ENCODE results near the gene RIMS1. TPM values are rescaled to one million over a fixed set of nuclear protein-coding genes. Genes with fewer than 3 reads are reported as not detected.

RIMS1 gene
- total and polyA plus RNA-seq, 9 of the 15 experiments (the other 6 are each of a cell fraction or from before 2014, with no cell fraction given) = not detected

DNA sequence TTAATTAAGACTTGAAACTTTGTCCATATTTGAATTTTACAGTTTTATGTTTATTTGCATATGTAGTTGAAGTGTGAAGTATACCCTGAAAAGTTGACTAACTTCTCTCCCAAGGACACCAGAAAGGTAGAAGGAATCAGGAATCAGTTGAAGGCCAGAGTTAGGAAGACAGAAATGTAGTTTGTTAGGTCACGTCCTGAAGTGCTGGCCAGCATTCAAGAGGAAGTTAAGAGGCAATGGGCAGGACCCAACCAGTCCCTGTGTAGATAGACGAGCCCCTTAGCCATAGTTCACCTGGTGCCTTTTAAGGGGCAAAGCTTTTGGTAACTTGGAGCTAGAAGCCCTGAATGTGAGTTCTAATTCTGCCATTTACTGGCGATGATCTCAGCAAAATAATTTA is 485.1 kb downstream of the RIMS1 start:
- in situ Hi-C loops (cut with MboI) = no loop called here
- no peak for ATAC-seq

More for the DNA sequence above, 485.1 kb downstream of the RIMS1 start:
- Histone ChIP-seq H2AFZ (ENCODE audit: low read depth, low read length) (no peak overlapping the region), H3K79me2 (ENCODE audit: control insufficient read depth, insufficient read depth, low read length) (no peaks in the 10 kb centered on the region), H3K9me1 (ENCODE audit: control insufficient read depth, insufficient read depth, low read length) (no peaks in the 10 kb centered on the region), H3K9me3 (replicated peaks; ENCODE audit: control insufficient read depth, insufficient read depth, low read depth, low read length) (no peaks in the 10 kb centered on the region), H3K4me1 (replicated peaks in 1 of 2; ENCODE audit: control insufficient read depth in 2 of 2, insufficient read depth in 2 of 2, low read length in 2 of 2) (no peaks in the 10 kb centered on the region), H3K4me3 (no peak overlapping the region), H3K36me3 (ENCODE audit: control insufficient read depth, insufficient read depth, low read length) (no peaks in the 10 kb centered on the region), H3K9ac (ENCODE audit: insufficient read depth in 1 of 2, low read depth in 2 of 2, low read length in 2 of 2) (no peak overlapping the region), H4K20me1 (replicated peaks; ENCODE audit: control insufficient read depth, insufficient read depth, low read length) (no peaks in the 10 kb centered on the region), H3K4me2 (ENCODE audit: insufficient read depth, low read length) (no peak overlapping the region), H3K27me3 (ENCODE audit: control insufficient read depth in 2 of 2, insufficient read depth in 2 of 2, low read length in 2 of 2) (peaks cover 0 to 3% of the 10 kb centered on the region in 2 experiments; a peak in 2 of 5 replicates), H3K27ac (ENCODE audit: extremely low read depth, low read depth, low read length) (no peak overlapping the region)
- no peak for FAIRE-seq
- TF ChIP-seq UBTF (IDR thresholded peaks at IDR 0.05; ENCODE audit: borderline replicate concordance in 1 of 2, low read depth in 2 of 2, low read length in 2 of 2) (no peak), SRSF9 (IDR thresholded peaks at IDR 0.05; ENCODE audit: borderline replicate concordance, low read depth, low read length) (no peak), PCBP2 (IDR thresholded peaks at IDR 0.05; ENCODE audit: low read depth, low read length, poor library complexity, severe bottlenecking) (no peak), SUPT5H (IDR thresholded peaks at IDR 0.05) (no peak), SP1 (CRISPR knock-in tag; IDR thresholded peaks at IDR 0.05) (no peak), TBL1XR1 (IDR thresholded peaks at IDR 0.05; ENCODE audit: low read length in 2 of 2) (no peak), ZBTB9 (CRISPR knock-in tag; IDR thresholded peaks at IDR 0.05) (no peak), NR2C1 (IDR thresholded peaks at IDR 0.05) (no peak), NR2C1 (tag; IDR thresholded peaks at IDR 0.05) (no peak)
- no peak for DNase-seq (ENCODE audit: extremely low read depth in 1 of 4, low spot score in 3 of 4)
- no TSS peak for BruUV-seq (replicated peaks)
- intact Hi-C loops (cut with micrococcal nuclease) = no loop called here
- POLR2A ChIA-PET = no interaction called here
- WGBS (ENCODE audit: insufficient coverage, low coverage, missing lambda C conversion rate) = 0% methylated on average over 3 of the region's 3 CpGs
- CTCF ChIA-PET (ENCODE audit: low intra/inter-chr PET ratio) = no interaction called here
